ENCODE measurements around the gene SAE1. TPM values are rescaled to one million over a fixed set of nuclear protein-coding genes. Genes with fewer than 3 reads are reported as not detected.

SAE1 gene
- total and polyA plus RNA-seq, 2 of the 4 experiments (the other 2 are of a cell fraction), result 165 to 184 TPM

GRCh38 chr19:47258434-47258833, 127.8 kb downstream of the SAE1 start:
- H3K4ac ChIP-seq (ENCODE audit: low read depth, low read length), result peak overlapping the region; percentile 98
- peaks cover 18% of the 10 kb centered on the region for H3K4me1 ChIP-seq (ENCODE audit: control insufficient read depth, insufficient read depth, low read length)
- H2BK120ac ChIP-seq (ENCODE audit: low read depth, low read length), result no peak overlapping the region
- 100% methylated on average over 2 of the region's 9 CpGs; no CpG with 5 or more reads in 1 of the 2 experiments for WGBS, 2 experiments (ENCODE audit: extremely low coverage in 2 of 2, insufficient read length in 1 of 2)
- H3K9ac ChIP-seq (ENCODE audit: low read depth, low read length), result peak overlapping the region; percentile 92
- 0 out of 2 replicates have a peak overlapping the region, but pooled peaks have one; percentile 90 for H4K91ac ChIP-seq (ENCODE audit: insufficient read depth, low read depth, low read length)
- peaks cover 47 to 59% of the 10 kb centered on the region in 2 experiments for H3K79me1 ChIP-seq (ENCODE audit: low read depth in 1 of 2, low read length in 2 of 2)
- no peak for DNase-seq
- no peak overlapping the region for H2AFZ ChIP-seq (replicated peaks; ENCODE audit: low read length, poor library complexity)
- peak overlapping the region; percentile 40 to 91; a peak in 2 of 4 replicates for H4K8ac ChIP-seq (ENCODE audit: low read depth in 2 of 2, low read length in 2 of 2)
- H4K20me1 ChIP-seq (ENCODE audit: insufficient read depth, low read length), result peaks cover 8% of the 10 kb centered on the region; the same call in 1 of the 2 replicates
- H3K9me3 ChIP-seq (ENCODE audit: control insufficient read depth, insufficient read depth, low read length), result no peaks in the 10 kb centered on the region
- dilution Hi-C loops (cut with HindIII; ENCODE audit: low sequenced_read_pairs, unreplicated experiment), result no loop called here
- ChIA-PET CTCF (no interaction called here), POLR2A (ENCODE audit: unreplicated experiment) (no interaction called here)
- TF ChIP-seq USF2 (IDR thresholded peaks at IDR 0.05; ENCODE audit: low read depth, low read length) (no peak), NFE2L2 (IDR thresholded peaks at IDR 0.05; ENCODE audit: low read depth, low read length) (no peak), ELK1 (IDR thresholded peaks at IDR 0.05; ENCODE audit: borderline replicate concordance, low read depth, low read length) (no peak), BHLHE40 (IDR thresholded peaks at IDR 0.05; ENCODE audit: low read depth, low read length) (no peak), FOS (IDR thresholded peaks at IDR 0.05; ENCODE audit: low read depth, low read length) (no peak), POLR2A (IDR thresholded peaks at IDR 0.05; ENCODE audit: low read depth, low read length) (no peak), MAZ (IDR thresholded peaks at IDR 0.05; ENCODE audit: borderline replicate concordance, low read depth, low read length) (no peak), RFX5 (IDR thresholded peaks at IDR 0.05; ENCODE audit: low read depth, low read length) (no peak), SMC3 (IDR thresholded peaks at IDR 0.05; ENCODE audit: low read depth, low read length) (no peak), RAD21 (IDR thresholded peaks at IDR 0.05; ENCODE audit: low read length) (no peak), MXI1 (IDR thresholded peaks at IDR 0.05; ENCODE audit: borderline replicate concordance, low read depth, low read length) (no peak), RCOR1 (IDR thresholded peaks at IDR 0.05; ENCODE audit: insufficient replicate concordance, low read length) (no peak), CTCF (conservative IDR thresholded peaks at IDR 0.05; ENCODE audit: low read depth, low read length) (no peak), CEBPB (IDR thresholded peaks at IDR 0.05; ENCODE audit: low read depth, low read length) (no peak), CHD1 (IDR thresholded peaks at IDR 0.05; ENCODE audit: low read depth, low read length) (no peak), MAFK (IDR thresholded peaks at IDR 0.05; ENCODE audit: low read depth, low read length) (no peak)
- H2BK15ac ChIP-seq (ENCODE audit: low read depth, low read length), result no peak overlapping the region
- no peak overlapping the region for H3K18ac ChIP-seq (ENCODE audit: low read depth, low read length)
- no peak for ATAC-seq (ENCODE audit: low read depth)
- H3K4me2 ChIP-seq (ENCODE audit: low read depth, low read length), result peak overlapping the region; percentile 92
- H2AK5ac ChIP-seq (ENCODE audit: low read depth, low read length), result peak overlapping the region; percentile 96
- no peak overlapping the region for H4K5ac ChIP-seq (ENCODE audit: low read depth, low read length)
- no peaks in the 10 kb centered on the region for H3K27me3 ChIP-seq (ENCODE audit: control insufficient read depth, insufficient read depth, low read length)
- H3K36me3 ChIP-seq (ENCODE audit: control insufficient read depth, insufficient read depth, low read length), result peaks cover 32% of the 10 kb centered on the region
- peak overlapping the region; percentile 99 for H3K14ac ChIP-seq (replicated peaks; ENCODE audit: low read depth, low read length)
- in situ Hi-C loops (cut with MboI; ENCODE audit: low sequenced_read_pairs), result no loop called here
- peaks cover 16% of the 10 kb centered on the region; the same call in 1 of the 2 replicates for H3K9me1 ChIP-seq (ENCODE audit: insufficient read depth, low read length)
- H2AK9ac ChIP-seq (replicated peaks; ENCODE audit: low read depth, low read length, poor library complexity), result peak overlapping the region; percentile 99
- peak overlapping the region; percentile 80 for H2BK5ac ChIP-seq (ENCODE audit: low read depth, low read length, poor library complexity, severe bottlenecking)
- peak overlapping the region; percentile 97 for H3K23ac ChIP-seq (ENCODE audit: low read depth, low read length)
- BruUV-seq (replicated peaks), result no TSS peak
- H3K56ac ChIP-seq (ENCODE audit: extremely low read depth, insufficient read depth, low read length), result 0 out of 2 replicates have a peak overlapping the region, but pooled peaks have one; percentile 95
- intact Hi-C loops (cut with micrococcal nuclease), result no loop called here
- no peak overlapping the region for H2BK20ac ChIP-seq (ENCODE audit: low read depth, low read length)
- H3K4me3 ChIP-seq (ENCODE audit: insufficient read depth, low read depth, low read length), result no peak overlapping the region; the same call in 1 of the 2 replicates
- H3K27ac ChIP-seq (ENCODE audit: insufficient read depth, low read length), result peak overlapping the region; percentile 90

Data from IMR-90 (cell line).